HL-60 (cell line): ENCODE measurements around the gene LSG1.

Experiments used
- DNase-seq, 2 experiments: peaks; one replicate each; pipeline ENCODE4 v3.0.0-alpha.2; 2010 to 2020; ENCODE audit warnings: low read depth in 1 of 2, low spot score in 1 of 2
- H3K27ac ChIP-seq: fragments of 250-450 bp; sonication (Bioruptor Pico); replicated peaks from 2 replicates; pipeline ENCODE4 v1.5.1; 2020; ENCODE audit warnings: mild to moderate bottlenecking, moderate library complexity
- H3K27me3 ChIP-seq: fragments of 250-450 bp; sonication (Bioruptor Pico); 2 replicates; pipeline ENCODE4 v1.5.1; 2021; ENCODE audit warnings: mild to moderate bottlenecking, moderate library complexity; ENCODE audit not compliant: insufficient read depth, poor library complexity, severe bottlenecking
- H3K4me3 ChIP-seq: replicated peaks from 2 replicates; pipeline ENCODE4 v1.5.1; 2011; ENCODE audit warnings: mild to moderate bottlenecking, control low read depth, low read length; ENCODE audit not compliant: insufficient read depth
- GABPA ChIP-seq: IDR thresholded peaks from 2 replicates; pipeline ENCODE4 v1.6.1; 2012; ENCODE audit warnings: low read depth
- POLR2AphosphoS5 ChIP-seq: IDR thresholded peaks from 2 replicates; pipeline ENCODE4 v1.6.1; 2012; ENCODE audit warnings: low read depth
- SPI1 ChIP-seq: IDR thresholded peaks from 2 replicates; pipeline ENCODE4 v1.6.1; 2012; ENCODE audit warnings: low read depth, mild to moderate bottlenecking, borderline replicate concordance
- TF ChIP-seq, protein P1 (sequence below): IDR thresholded peaks from 2 replicates; pipeline ENCODE4 v1.6.1; 2012; ENCODE audit warnings: low read depth; ENCODE audit not compliant: insufficient replicate concordance
- TF ChIP-seq, protein P2 (sequence below): IDR thresholded peaks from one replicate; pipeline ENCODE4 v1.5.1; 2011; ENCODE audit warnings: low read length, control low read depth, inconsistent platforms; ENCODE audit not compliant: insufficient read depth

Gene LSG1

DNA sequence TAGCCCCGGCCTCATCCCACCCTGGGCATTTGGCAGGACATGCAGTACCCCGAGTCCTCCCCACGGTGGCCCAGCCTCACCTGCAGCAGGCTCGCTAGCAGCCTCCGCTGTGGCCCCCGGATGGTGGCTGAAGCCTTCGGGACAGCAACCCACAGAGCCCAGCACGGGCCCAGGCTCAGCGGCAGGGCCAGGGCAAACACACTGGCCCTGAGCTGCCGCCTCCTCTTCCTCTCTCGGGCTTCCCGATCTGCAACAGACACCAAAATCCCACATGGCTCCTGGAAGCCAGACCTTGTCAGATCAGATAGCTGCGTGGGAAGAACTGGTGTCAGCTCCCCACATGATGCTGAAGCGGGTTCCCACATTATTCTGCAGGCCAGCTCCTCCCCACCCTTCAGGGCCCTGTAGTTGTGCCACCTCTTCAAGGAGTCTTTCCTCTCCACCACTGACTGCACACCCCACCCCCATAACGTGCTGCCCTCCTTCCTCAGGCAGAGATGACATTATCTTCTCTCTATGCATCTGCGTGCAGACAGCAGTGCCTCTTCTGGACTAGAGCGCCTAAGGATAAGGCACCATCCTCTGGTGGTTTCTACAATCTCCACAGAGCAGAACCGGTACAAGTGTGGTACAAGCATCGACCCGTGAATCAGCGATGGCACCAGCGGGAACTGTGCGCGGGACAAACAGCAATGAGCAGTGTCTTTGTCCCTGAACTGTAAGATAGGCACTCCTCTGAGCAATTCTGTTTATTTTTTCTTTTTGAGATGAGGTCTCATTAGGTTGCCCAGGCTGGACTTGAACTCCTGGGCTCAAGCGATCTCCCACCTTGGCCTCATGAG lies 48.3 kb downstream of the LSG1 start:
- TF ChIP-seq SPI1, result no peak
- TF ChIP-seq GABPA, result no peak
- TF ChIP-seq, protein P1, sequence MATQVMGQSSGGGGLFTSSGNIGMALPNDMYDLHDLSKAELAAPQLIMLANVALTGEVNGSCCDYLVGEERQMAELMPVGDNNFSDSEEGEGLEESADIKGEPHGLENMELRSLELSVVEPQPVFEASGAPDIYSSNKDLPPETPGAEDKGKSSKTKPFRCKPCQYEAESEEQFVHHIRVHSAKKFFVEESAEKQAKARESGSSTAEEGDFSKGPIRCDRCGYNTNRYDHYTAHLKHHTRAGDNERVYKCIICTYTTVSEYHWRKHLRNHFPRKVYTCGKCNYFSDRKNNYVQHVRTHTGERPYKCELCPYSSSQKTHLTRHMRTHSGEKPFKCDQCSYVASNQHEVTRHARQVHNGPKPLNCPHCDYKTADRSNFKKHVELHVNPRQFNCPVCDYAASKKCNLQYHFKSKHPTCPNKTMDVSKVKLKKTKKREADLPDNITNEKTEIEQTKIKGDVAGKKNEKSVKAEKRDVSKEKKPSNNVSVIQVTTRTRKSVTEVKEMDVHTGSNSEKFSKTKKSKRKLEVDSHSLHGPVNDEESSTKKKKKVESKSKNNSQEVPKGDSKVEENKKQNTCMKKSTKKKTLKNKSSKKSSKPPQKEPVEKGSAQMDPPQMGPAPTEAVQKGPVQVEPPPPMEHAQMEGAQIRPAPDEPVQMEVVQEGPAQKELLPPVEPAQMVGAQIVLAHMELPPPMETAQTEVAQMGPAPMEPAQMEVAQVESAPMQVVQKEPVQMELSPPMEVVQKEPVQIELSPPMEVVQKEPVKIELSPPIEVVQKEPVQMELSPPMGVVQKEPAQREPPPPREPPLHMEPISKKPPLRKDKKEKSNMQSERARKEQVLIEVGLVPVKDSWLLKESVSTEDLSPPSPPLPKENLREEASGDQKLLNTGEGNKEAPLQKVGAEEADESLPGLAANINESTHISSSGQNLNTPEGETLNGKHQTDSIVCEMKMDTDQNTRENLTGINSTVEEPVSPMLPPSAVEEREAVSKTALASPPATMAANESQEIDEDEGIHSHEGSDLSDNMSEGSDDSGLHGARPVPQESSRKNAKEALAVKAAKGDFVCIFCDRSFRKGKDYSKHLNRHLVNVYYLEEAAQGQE, result no peak
- no peak for TF ChIP-seq POLR2AphosphoS5
- TF ChIP-seq, protein P2, sequence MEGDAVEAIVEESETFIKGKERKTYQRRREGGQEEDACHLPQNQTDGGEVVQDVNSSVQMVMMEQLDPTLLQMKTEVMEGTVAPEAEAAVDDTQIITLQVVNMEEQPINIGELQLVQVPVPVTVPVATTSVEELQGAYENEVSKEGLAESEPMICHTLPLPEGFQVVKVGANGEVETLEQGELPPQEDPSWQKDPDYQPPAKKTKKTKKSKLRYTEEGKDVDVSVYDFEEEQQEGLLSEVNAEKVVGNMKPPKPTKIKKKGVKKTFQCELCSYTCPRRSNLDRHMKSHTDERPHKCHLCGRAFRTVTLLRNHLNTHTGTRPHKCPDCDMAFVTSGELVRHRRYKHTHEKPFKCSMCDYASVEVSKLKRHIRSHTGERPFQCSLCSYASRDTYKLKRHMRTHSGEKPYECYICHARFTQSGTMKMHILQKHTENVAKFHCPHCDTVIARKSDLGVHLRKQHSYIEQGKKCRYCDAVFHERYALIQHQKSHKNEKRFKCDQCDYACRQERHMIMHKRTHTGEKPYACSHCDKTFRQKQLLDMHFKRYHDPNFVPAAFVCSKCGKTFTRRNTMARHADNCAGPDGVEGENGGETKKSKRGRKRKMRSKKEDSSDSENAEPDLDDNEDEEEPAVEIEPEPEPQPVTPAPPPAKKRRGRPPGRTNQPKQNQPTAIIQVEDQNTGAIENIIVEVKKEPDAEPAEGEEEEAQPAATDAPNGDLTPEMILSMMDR, result no peak
- Histone ChIP-seq H3K27ac (no peak overlapping the region), H3K27me3 (no peaks in the 10 kb centered on the region), H3K4me3 (no peak overlapping the region)
- no peak for DNase-seq

DNA sequence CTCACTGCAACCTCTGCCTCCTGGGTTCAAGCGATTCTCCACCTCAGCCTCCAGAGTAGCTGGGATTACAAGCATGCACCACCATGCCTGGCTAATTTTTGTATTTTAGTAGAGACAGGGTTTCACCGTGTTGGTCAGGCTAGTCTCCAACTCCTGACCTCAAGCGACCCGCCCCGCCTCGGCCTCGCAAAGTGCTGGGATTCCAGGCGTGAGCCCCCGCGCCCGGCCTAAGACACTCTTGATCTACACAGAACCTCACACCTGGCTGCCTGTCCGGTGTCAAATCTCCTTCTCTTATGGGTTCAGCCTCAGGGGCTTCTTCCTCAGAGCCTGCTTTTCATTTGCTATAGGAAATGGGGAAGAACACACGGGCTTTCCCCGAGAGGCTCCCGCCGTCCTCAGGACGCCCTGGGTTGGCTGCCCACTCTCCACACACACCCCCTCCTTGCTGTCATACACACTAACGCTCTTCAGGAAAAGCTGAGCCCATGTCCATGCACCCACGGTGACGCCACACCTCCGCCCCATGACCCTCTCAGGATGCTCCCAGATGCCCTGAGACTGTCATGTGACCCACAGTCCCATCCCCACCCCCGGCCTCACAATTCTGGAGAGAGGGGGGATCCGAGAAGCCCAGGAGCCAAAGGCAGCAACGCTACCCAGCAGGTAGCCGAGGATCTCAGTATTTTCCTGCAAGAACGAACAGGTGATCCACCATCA lies 49.2 kb downstream of the LSG1 start:
- Histone ChIP-seq H3K4me3 (no peak overlapping the region), H3K27ac (no peak overlapping the region), H3K27me3 (no peaks in the 10 kb centered on the region)
- TF ChIP-seq, protein P1, result no peak
- no peak for TF ChIP-seq SPI1
- no peak for TF ChIP-seq GABPA
- TF ChIP-seq, protein P2, result no peak
- TF ChIP-seq POLR2AphosphoS5, result no peak
- no peak for DNase-seq

DNA sequence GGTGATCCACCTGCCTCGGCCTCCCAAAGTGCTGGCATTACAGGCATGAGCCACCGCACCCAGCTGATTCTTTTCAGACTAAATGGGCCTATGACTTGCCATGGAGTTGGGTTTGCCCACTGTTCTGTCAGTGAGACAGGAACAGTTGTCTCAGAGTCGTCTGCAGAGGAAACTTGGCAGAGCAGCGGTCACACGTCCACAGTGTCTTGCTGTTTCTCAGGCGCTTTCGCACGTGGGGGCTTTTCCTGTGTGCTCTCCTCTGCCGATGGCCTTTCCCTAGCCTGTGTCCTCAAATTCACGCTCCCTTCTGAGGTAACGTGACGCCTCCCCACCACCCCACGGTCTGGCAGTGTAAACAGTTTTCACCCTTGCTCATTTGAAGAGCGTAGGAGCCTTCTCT lies 50.0 kb downstream of the LSG1 start:
- no peaks in the 10 kb centered on the region for H3K27me3 ChIP-seq
- TF ChIP-seq, protein P1, result no peak
- TF ChIP-seq GABPA (no peak), SPI1 (no peak), POLR2AphosphoS5 (no peak)
- TF ChIP-seq, protein P2, result no peak
- DNase-seq, result no peak
- H3K27ac ChIP-seq, result no peak overlapping the region
- H3K4me3 ChIP-seq, result no peak overlapping the region
